B cell (primary cell): ENCODE measurements around the gene RDH5.

Source experiments
- EZH2 ChIP-seq: IDR thresholded peaks from 2 replicates; pipeline ENCODE4 v1.6.1; 2012; ENCODE audit warnings: borderline replicate concordance, low read depth, mild to moderate bottlenecking, moderate library complexity, low read length; ENCODE audit not compliant: insufficient read depth, poor library complexity, severe bottlenecking
- TF ChIP-seq, protein P1 (sequence below): fragments of 200-600 bp; IDR thresholded peaks from one replicate; pipeline ENCODE4 v1.8.0; 2022; ENCODE audit warnings: antibody characterized with exemption, mild to moderate bottlenecking

DNA sequence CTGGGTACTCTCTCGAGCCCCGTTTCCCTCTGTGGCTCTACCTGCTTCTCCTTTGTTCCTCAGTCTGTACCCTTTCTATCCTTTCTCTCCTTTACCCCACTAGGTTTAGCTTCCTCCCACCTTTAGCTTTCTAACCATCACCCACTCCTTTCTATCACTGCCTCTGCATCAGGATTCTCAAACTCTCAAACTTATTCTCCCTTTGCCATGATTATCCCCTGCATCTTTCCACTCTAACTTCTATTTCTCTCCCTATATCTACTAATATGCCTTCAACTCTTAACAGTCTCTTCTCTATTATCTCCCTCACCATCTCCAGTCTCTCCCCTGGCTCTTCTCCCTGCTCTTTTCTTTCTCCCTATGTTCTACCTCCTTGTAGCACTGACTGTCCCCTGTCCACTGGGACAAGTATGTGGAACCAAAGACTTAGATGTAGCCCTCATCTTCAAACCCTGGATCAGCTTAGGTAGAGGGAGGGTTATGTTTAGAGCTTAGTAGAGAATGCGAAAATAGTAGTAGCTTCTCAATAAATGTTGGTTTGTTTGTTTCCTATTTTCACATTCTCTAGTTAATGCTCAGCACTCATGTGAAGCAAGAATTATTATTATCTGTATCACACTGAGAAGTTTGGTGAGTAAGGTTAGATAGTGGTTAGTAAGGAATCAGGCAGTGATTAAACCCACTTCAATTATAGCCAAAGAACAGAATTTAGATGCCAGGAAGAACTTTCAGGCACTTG is 26.1 kb downstream of the RDH5 start:
- TF ChIP-seq, protein P1, sequence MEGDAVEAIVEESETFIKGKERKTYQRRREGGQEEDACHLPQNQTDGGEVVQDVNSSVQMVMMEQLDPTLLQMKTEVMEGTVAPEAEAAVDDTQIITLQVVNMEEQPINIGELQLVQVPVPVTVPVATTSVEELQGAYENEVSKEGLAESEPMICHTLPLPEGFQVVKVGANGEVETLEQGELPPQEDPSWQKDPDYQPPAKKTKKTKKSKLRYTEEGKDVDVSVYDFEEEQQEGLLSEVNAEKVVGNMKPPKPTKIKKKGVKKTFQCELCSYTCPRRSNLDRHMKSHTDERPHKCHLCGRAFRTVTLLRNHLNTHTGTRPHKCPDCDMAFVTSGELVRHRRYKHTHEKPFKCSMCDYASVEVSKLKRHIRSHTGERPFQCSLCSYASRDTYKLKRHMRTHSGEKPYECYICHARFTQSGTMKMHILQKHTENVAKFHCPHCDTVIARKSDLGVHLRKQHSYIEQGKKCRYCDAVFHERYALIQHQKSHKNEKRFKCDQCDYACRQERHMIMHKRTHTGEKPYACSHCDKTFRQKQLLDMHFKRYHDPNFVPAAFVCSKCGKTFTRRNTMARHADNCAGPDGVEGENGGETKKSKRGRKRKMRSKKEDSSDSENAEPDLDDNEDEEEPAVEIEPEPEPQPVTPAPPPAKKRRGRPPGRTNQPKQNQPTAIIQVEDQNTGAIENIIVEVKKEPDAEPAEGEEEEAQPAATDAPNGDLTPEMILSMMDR, result no peak
- TF ChIP-seq EZH2, result no peak
